ENCODE measurements around the gene PNMA1. TPM values are rescaled to one million over a fixed set of nuclear protein-coding genes. Genes with fewer than 3 reads are reported as not detected.

PNMA1 gene
- total and polyA plus RNA-seq, 2 of the 13 experiments (the other 11 are each of a cell fraction or from before 2014, with no cell fraction given): 7.0 to 8.3 TPM

DNA sequence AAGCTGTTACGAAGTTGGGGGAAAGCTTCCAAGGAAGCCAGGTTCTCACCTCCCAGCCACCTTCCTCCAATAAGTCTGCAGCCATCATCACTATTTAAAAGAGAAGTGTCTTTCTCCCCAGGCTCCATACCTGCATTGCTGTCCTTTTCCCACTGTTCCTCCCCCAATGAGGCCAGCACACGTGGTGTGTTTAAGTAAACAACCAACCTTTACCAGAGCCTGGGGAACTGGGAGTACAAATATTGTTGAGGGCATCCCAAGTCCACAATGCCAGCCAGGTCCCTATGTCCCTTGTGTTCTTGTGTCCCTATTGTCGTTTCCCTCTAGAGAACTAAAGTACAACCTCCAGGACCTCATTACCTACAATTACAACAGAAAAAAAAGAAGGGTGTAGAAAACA is 49.2 kb upstream of the PNMA1 start (continued):
- TF ChIP-seq ZNF235 (CRISPR knock-in tag; IDR thresholded peaks at IDR 0.05; ENCODE audit: borderline replicate concordance) (no peak), TCF7L2 (IDR thresholded peaks at IDR 0.05; ENCODE audit: low read depth, low read length) (no peak), RFXAP (CRISPR knock-in tag; IDR thresholded peaks at IDR 0.05; ENCODE audit: borderline replicate concordance) (no peak), ZNF382 (CRISPR knock-in tag; IDR thresholded peaks at IDR 0.05; ENCODE audit: borderline replicate concordance) (no peak), CHCHD3 (CRISPR knock-in tag; IDR thresholded peaks at IDR 0.05) (no peak), ZNF230 (CRISPR knock-in tag; IDR thresholded peaks at IDR 0.05) (no peak), KAT7 (CRISPR knock-in tag; IDR thresholded peaks at IDR 0.05; ENCODE audit: borderline replicate concordance) (no peak), MXI1 (IDR thresholded peaks at IDR 0.05; ENCODE audit: borderline replicate concordance, low read depth, low read length) (peak; percentile 82; the same call in 1 of the 3 replicates), NFATC3 (CRISPR knock-in tag; IDR thresholded peaks at IDR 0.05) (no peak), CHD4 (IDR thresholded peaks at IDR 0.05; ENCODE audit: borderline replicate concordance, low read length) (no peak), ZNF646 (CRISPR knock-in tag; IDR thresholded peaks at IDR 0.05) (no peak), HIVEP1 (CRISPR knock-in tag; IDR thresholded peaks at IDR 0.05) (no peak), ZNF292 (CRISPR knock-in tag; IDR thresholded peaks at IDR 0.05; ENCODE audit: borderline replicate concordance, low read depth) (peak; percentile 25; the same call in 1 of the 2 replicates), CSRNP1 (CRISPR knock-in tag; IDR thresholded peaks at IDR 0.05) (no peak)
- TF ChIP-seq, protein P1, sequence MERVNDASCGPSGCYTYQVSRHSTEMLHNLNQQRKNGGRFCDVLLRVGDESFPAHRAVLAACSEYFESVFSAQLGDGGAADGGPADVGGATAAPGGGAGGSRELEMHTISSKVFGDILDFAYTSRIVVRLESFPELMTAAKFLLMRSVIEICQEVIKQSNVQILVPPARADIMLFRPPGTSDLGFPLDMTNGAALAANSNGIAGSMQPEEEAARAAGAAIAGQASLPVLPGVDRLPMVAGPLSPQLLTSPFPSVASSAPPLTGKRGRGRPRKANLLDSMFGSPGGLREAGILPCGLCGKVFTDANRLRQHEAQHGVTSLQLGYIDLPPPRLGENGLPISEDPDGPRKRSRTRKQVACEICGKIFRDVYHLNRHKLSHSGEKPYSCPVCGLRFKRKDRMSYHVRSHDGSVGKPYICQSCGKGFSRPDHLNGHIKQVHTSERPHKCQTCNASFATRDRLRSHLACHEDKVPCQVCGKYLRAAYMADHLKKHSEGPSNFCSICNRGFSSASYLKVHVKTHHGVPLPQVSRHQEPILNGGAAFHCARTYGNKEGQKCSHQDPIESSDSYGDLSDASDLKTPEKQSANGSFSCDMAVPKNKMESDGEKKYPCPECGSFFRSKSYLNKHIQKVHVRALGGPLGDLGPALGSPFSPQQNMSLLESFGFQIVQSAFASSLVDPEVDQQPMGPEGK (CRISPR knock-in tag; IDR thresholded peaks at IDR 0.05): peak; percentile 63; the same call in 1 of the 2 replicates
- TF ChIP-seq, protein P2, sequence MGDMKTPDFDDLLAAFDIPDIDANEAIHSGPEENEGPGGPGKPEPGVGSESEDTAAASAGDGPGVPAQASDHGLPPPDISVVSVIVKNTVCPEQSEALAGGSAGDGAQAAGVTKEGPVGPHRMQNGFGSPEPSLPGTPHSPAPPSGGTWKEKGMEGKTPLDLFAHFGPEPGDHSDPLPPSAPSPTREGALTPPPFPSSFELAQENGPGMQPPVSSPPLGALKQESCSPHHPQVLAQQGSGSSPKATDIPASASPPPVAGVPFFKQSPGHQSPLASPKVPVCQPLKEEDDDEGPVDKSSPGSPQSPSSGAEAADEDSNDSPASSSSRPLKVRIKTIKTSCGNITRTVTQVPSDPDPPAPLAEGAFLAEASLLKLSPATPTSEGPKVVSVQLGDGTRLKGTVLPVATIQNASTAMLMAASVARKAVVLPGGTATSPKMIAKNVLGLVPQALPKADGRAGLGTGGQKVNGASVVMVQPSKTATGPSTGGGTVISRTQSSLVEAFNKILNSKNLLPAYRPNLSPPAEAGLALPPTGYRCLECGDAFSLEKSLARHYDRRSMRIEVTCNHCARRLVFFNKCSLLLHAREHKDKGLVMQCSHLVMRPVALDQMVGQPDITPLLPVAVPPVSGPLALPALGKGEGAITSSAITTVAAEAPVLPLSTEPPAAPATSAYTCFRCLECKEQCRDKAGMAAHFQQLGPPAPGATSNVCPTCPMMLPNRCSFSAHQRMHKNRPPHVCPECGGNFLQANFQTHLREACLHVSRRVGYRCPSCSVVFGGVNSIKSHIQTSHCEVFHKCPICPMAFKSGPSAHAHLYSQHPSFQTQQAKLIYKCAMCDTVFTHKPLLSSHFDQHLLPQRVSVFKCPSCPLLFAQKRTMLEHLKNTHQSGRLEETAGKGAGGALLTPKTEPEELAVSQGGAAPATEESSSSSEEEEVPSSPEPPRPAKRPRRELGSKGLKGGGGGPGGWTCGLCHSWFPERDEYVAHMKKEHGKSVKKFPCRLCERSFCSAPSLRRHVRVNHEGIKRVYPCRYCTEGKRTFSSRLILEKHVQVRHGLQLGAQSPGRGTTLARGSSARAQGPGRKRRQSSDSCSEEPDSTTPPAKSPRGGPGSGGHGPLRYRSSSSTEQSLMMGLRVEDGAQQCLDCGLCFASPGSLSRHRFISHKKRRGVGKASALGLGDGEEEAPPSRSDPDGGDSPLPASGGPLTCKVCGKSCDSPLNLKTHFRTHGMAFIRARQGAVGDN (CRISPR knock-in tag; IDR thresholded peaks at IDR 0.05): no peak

Data from HepG2 (cell line).